ENCODE data around the gene MSI2.

DNA sequence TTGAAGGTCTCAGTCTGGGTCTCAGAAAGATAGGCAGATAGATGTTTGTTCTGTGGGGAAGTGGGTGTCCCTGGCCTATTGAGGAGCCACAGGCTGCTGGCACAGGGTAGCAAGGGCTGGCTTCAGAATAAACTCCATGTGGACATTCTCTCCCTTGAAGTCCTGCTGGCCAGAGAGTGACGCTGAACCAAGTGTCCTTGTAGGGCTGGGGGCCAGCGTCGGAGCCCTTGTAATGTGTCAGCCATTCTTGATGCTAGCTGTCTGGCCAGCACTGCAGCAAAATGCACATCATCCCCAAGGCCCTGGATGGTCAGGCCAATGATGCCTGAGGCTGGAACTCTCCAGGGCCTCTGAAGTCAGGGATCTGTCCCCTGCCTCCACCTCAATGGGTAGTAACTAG, 385.4 kb downstream of the MSI2 start:
- TF ChIP-seq, protein P1, sequence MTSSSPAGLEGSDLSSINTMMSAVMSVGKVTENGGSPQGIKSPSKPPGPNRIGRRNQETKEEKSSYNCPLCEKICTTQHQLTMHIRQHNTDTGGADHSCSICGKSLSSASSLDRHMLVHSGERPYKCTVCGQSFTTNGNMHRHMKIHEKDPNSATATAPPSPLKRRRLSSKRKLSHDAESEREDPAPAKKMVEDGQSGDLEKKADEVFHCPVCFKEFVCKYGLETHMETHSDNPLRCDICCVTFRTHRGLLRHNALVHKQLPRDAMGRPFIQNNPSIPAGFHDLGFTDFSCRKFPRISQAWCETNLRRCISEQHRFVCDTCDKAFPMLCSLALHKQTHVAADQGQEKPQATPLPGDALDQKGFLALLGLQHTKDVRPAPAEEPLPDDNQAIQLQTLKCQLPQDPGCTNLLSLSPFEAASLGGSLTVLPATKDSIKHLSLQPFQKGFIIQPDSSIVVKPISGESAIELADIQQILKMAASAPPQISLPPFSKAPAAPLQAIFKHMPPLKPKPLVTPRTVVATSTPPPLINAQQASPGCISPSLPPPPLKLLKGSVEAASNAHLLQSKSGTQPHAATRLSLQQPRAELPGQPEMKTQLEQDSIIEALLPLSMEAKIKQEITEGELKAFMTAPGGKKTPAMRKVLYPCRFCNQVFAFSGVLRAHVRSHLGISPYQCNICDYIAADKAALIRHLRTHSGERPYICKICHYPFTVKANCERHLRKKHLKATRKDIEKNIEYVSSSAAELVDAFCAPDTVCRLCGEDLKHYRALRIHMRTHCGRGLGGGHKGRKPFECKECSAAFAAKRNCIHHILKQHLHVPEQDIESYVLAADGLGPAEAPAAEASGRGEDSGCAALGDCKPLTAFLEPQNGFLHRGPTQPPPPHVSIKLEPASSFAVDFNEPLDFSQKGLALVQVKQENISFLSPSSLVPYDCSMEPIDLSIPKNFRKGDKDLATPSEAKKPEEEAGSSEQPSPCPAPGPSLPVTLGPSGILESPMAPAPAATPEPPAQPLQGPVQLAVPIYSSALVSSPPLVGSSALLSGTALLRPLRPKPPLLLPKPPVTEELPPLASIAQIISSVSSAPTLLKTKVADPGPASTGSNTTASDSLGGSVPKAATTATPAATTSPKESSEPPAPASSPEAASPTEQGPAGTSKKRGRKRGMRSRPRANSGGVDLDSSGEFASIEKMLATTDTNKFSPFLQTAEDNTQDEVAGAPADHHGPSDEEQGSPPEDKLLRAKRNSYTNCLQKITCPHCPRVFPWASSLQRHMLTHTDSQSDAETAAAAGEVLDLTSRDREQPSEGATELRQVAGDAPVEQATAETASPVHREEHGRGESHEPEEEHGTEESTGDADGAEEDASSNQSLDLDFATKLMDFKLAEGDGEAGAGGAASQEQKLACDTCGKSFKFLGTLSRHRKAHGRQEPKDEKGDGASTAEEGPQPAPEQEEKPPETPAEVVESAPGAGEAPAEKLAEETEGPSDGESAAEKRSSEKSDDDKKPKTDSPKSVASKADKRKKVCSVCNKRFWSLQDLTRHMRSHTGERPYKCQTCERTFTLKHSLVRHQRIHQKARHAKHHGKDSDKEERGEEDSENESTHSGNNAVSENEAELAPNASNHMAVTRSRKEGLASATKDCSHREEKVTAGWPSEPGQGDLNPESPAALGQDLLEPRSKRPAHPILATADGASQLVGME (CRISPR knock-in tag; IDR thresholded peaks at IDR 0.05), result no peak
- TF ChIP-seq POLR2AphosphoS5 (IDR thresholded peaks at IDR 0.05; ENCODE audit: control insufficient read depth, insufficient read depth, low read depth, low read length), result no peak
- TF ChIP-seq POLR2A (conservative IDR thresholded peaks at IDR 0.05), result no peak

Measured in K562 (cell line).